Muscle layer of duodenum (tissue), 2 donors: Measurements from ENCODE around the gene CD81.
A peak's percentile ranks its signal among the peaks of the same experiment; 100 is the strongest.

Experiments used
- H3K27ac ChIP-seq: one replicate; pipeline ENCODE4 v1.7.0; 2013; ENCODE audit warnings: mild to moderate bottlenecking, low read length
- H3K27me3 ChIP-seq: one replicate; pipeline ENCODE4 v1.7.0; 2013; ENCODE audit warnings: low read depth, mild to moderate bottlenecking, control low read depth, low read length
- H3K36me3 ChIP-seq, 2 donors: one replicate each; pipeline ENCODE4 v1.7.0; 2013; ENCODE audit warnings: low read length in 2 of 2, control low read depth in 1 of 2, mild to moderate bottlenecking in 1 of 2; ENCODE audit not compliant: insufficient read depth in 2 of 2, control insufficient read depth in 1 of 2
- H3K4me1 ChIP-seq, 2 donors: one replicate each; pipeline ENCODE4 v1.7.0; 2013; ENCODE audit warnings: low read length in 2 of 2, mild to moderate bottlenecking in 2 of 2, control low read depth in 1 of 2, moderate library complexity in 1 of 2; ENCODE audit not compliant: insufficient read depth in 2 of 2, control insufficient read depth in 1 of 2
- H3K4me3 ChIP-seq, 2 donors: one replicate each; pipeline ENCODE4 v1.7.0; 2013; ENCODE audit warnings: low read length in 2 of 2, low read depth in 1 of 2, mild to moderate bottlenecking in 1 of 2
- H3K9me3 ChIP-seq, 2 donors: one replicate each; pipeline ENCODE4 v1.7.0; 2013; ENCODE audit warnings: low read length in 2 of 2, control low read depth in 1 of 2, mild to moderate bottlenecking in 1 of 2; ENCODE audit not compliant: control insufficient read depth in 1 of 2
- donor health status: healthy.

The CD81 gene

GRCh38 chr11:2401436-2401984 lies 24.4 kb downstream of the CD81 start:
- peak overlapping the region; percentile 95 to 98 for H3K4me3 ChIP-seq
- peak overlapping the region; percentile 92 for H3K27ac ChIP-seq
- no peaks in the 10 kb centered on the region for H3K9me3 ChIP-seq
- H3K36me3 ChIP-seq = peaks cover 8 to 33% of the 10 kb centered on the region in 2 donors
- H3K27me3 ChIP-seq = no peaks in the 10 kb centered on the region
- H3K4me1 ChIP-seq = peaks cover 20 to 31% of the 10 kb centered on the region in 2 donors

GRCh38 chr11:2402106-2402505 lies 25.0 kb downstream of the CD81 start:
- H3K4me1 ChIP-seq = peaks cover 20 to 31% of the 10 kb centered on the region in 2 donors
- peaks cover 8 to 28% of the 10 kb centered on the region in 2 donors for H3K36me3 ChIP-seq
- H3K27ac ChIP-seq = no peak overlapping the region
- H3K27me3 ChIP-seq = no peaks in the 10 kb centered on the region
- H3K9me3 ChIP-seq = no peaks in the 10 kb centered on the region
- peak overlapping the region in 1 of 2 donors; percentile 95 for H3K4me3 ChIP-seq

GRCh38 chr11:2402890-2403645 lies 26.0 kb downstream of the CD81 start:
- peaks cover 8 to 26% of the 10 kb centered on the region in 2 donors for H3K36me3 ChIP-seq
- no peaks in the 10 kb centered on the region for H3K27me3 ChIP-seq
- H3K4me3 ChIP-seq = no peak overlapping the region
- no peak overlapping the region for H3K27ac ChIP-seq
- no peaks in the 10 kb centered on the region for H3K9me3 ChIP-seq
- H3K4me1 ChIP-seq = peaks cover 20 to 31% of the 10 kb centered on the region in 2 donors

- Histone ChIP-seq H3K27me3 (no peaks in the 10 kb centered on the region), H3K4me1 (peaks cover 8 to 18% of the 10 kb centered on the region in 2 donors)
These were observed 27.7 kb downstream of the CD81 start for GRCh38 chr11:2404735-2405196.

GRCh38 chr11:2406451-2406850 lies 29.3 kb downstream of the CD81 start:
- Histone ChIP-seq H3K4me3 (no peak overlapping the region), H3K36me3 (peaks cover 8 to 18% of the 10 kb centered on the region in 2 donors), H3K4me1 (peaks cover 6 to 11% of the 10 kb centered on the region in 2 donors), H3K27me3 (no peaks in the 10 kb centered on the region), H3K9me3 (no peaks in the 10 kb centered on the region), H3K27ac (no peak overlapping the region)

More at GRCh38 chr11:2404735-2405196, 27.7 kb downstream of the CD81 start:
- Histone ChIP-seq H3K27ac (no peak overlapping the region), H3K4me3 (no peak overlapping the region), H3K9me3 (no peaks in the 10 kb centered on the region), H3K36me3 (peaks cover 8 to 18% of the 10 kb centered on the region in 2 donors)

- H3K4me3 ChIP-seq = no peak overlapping the region
- H3K27ac ChIP-seq = no peak overlapping the region
- peaks cover 1 to 6% of the 10 kb centered on the region in 2 donors for H3K4me1 ChIP-seq
- H3K27me3 ChIP-seq = no peaks in the 10 kb centered on the region
- peaks cover 8 to 18% of the 10 kb centered on the region in 2 donors for H3K36me3 ChIP-seq
- H3K9me3 ChIP-seq = no peaks in the 10 kb centered on the region
These were observed 29.8 kb downstream of the CD81 start for GRCh38 chr11:2406878-2407410.

- no peaks in the 10 kb centered on the region for H3K9me3 ChIP-seq
- no peak overlapping the region for H3K27ac ChIP-seq
- peaks cover 0 to 5% of the 10 kb centered on the region in 2 donors for H3K36me3 ChIP-seq
- no peaks in the 10 kb centered on the region for H3K27me3 ChIP-seq
- H3K4me3 ChIP-seq = no peak overlapping the region
- no peaks in the 10 kb centered on the region for H3K4me1 ChIP-seq
These were observed 31.6 kb downstream of the CD81 start for GRCh38 chr11:2408671-2409070.

- Histone ChIP-seq H3K9me3 (no peaks in the 10 kb centered on the region), H3K27me3 (no peaks in the 10 kb centered on the region), H3K4me3 (no peak overlapping the region), H3K27ac (no peak overlapping the region), H3K36me3 (peaks cover 0 to under 1% of the 10 kb centered on the region in 2 donors), H3K4me1 (no peaks in the 10 kb centered on the region)
These were observed 32.0 kb downstream of the CD81 start for GRCh38 chr11:2409126-2409525.

- H3K27ac ChIP-seq = no peak overlapping the region
- H3K27me3 ChIP-seq = no peaks in the 10 kb centered on the region
- H3K4me3 ChIP-seq = no peak overlapping the region
- H3K9me3 ChIP-seq = no peaks in the 10 kb centered on the region
- H3K36me3 ChIP-seq = no peaks in the 10 kb centered on the region
- no peaks in the 10 kb centered on the region for H3K4me1 ChIP-seq
These were observed 32.7 kb downstream of the CD81 start for GRCh38 chr11:2409611-2410468.

GRCh38 chr11:2410616-2411015 lies 33.5 kb downstream of the CD81 start:
- H3K27ac ChIP-seq = no peak overlapping the region
- no peaks in the 10 kb centered on the region for H3K36me3 ChIP-seq
- no peaks in the 10 kb centered on the region for H3K27me3 ChIP-seq
- no peaks in the 10 kb centered on the region for H3K4me1 ChIP-seq
- no peak overlapping the region for H3K4me3 ChIP-seq
- no peaks in the 10 kb centered on the region for H3K9me3 ChIP-seq
